H9 (cell line): ENCODE data around the gene CFAP410. TPM values are rescaled to one million over a fixed set of nuclear protein-coding genes. Genes with fewer than 3 reads are reported as not detected.

Experiments used
- DNase-seq: peaks from one replicate; pipeline ENCODE4 v3.0.0-alpha.2; 2017
- H2AFZ ChIP-seq: one replicate; pipeline ENCODE4 v1.6.1; 2013; ENCODE audit warnings: mild to moderate bottlenecking, low read length, control low read depth, moderate library complexity
- H2AK5ac ChIP-seq: 2 replicates; pipeline ENCODE4 v1.6.1; 2013; ENCODE audit warnings: low read length, control low read depth, mixed read lengths; ENCODE audit not compliant: insufficient read length
- H2BK120ac ChIP-seq: one replicate; pipeline ENCODE4 v1.6.1; 2013; ENCODE audit warnings: low read depth, mild to moderate bottlenecking, low read length, control low read depth, inconsistent platforms; ENCODE audit not compliant: poor library complexity, severe bottlenecking
- H2BK12ac ChIP-seq: 2 replicates; pipeline ENCODE4 v1.6.1; 2013; ENCODE audit warnings: low read length, control low read depth, mixed read lengths, low read depth; ENCODE audit not compliant: insufficient read length
- H2BK15ac ChIP-seq: 2 replicates; pipeline ENCODE4 v1.6.1; 2013; ENCODE audit warnings: low read depth, low read length, control low read depth
- H2BK20ac ChIP-seq: one replicate; pipeline ENCODE4 v1.6.1; 2013; ENCODE audit warnings: low read depth, mild to moderate bottlenecking, low read length, control low read depth, inconsistent platforms; ENCODE audit not compliant: poor library complexity, severe bottlenecking
- H2BK5ac ChIP-seq: 2 replicates; pipeline ENCODE4 v1.6.1; 2013; ENCODE audit warnings: low read length, control low read depth, mixed read lengths; ENCODE audit not compliant: insufficient read length
- H3K14ac ChIP-seq: 2 replicates; pipeline ENCODE4 v1.6.1; 2013; ENCODE audit warnings: low read length, control low read depth; ENCODE audit not compliant: insufficient read depth
- H3K18ac ChIP-seq: 2 replicates; pipeline ENCODE4 v1.6.1; 2013; ENCODE audit warnings: low read depth, mild to moderate bottlenecking, mixed read lengths, low read length, control low read depth; ENCODE audit not compliant: insufficient read length
- H3K23ac ChIP-seq: 2 replicates; pipeline ENCODE4 v1.6.1; 2013; ENCODE audit warnings: low read length, control low read depth, mixed read lengths, low read depth; ENCODE audit not compliant: insufficient read length
- H3K23me2 ChIP-seq: 2 replicates; pipeline ENCODE4 v1.6.1; 2013; ENCODE audit warnings: low read depth, mild to moderate bottlenecking, mixed read lengths, low read length, control low read depth; ENCODE audit not compliant: insufficient read length, poor library complexity, severe bottlenecking
- H3K27ac ChIP-seq: 2 replicates; pipeline ENCODE4 v1.5.1; 2013; ENCODE audit warnings: low read length, control low read depth, mixed read lengths, low read depth; ENCODE audit not compliant: insufficient read length
- H3K27me3 ChIP-seq: 2 replicates; pipeline ENCODE4 v1.6.1; 2013; ENCODE audit warnings: low read length, control low read depth, inconsistent platforms; ENCODE audit not compliant: insufficient read depth
- H3K4ac ChIP-seq: 2 replicates; pipeline ENCODE4 v1.6.1; 2013; ENCODE audit warnings: low read depth, mild to moderate bottlenecking, control low read depth, inconsistent platforms, low read length, moderate library complexity
- H3K4me1 ChIP-seq: 2 replicates; pipeline ENCODE4 v1.6.1; 2013; ENCODE audit warnings: low read length, control low read depth, inconsistent platforms; ENCODE audit not compliant: insufficient read depth
- H3K4me2 ChIP-seq: 2 replicates; pipeline ENCODE4 v1.6.1; 2013; ENCODE audit warnings: low read length, control low read depth, mixed read lengths; ENCODE audit not compliant: insufficient read length, insufficient read depth
- H3K56ac ChIP-seq: 2 replicates; pipeline ENCODE4 v1.6.1; 2013; ENCODE audit warnings: low read depth, mild to moderate bottlenecking, mixed read lengths, low read length, control low read depth; ENCODE audit not compliant: insufficient read length
- H3K79me1 ChIP-seq: 2 replicates; pipeline ENCODE4 v1.6.1; 2013; ENCODE audit warnings: low read depth, mild to moderate bottlenecking, moderate library complexity, low read length, control low read depth, inconsistent platforms; ENCODE audit not compliant: insufficient read depth, poor library complexity, severe bottlenecking
- H3K79me2 ChIP-seq: 2 replicates; pipeline ENCODE4 v1.6.1; 2013; ENCODE audit warnings: low read length, control low read depth, inconsistent platforms; ENCODE audit not compliant: insufficient read depth
- H3K9ac ChIP-seq: 2 replicates; pipeline ENCODE4 v1.6.1; 2013; ENCODE audit warnings: low read length, control low read depth, mixed read lengths; ENCODE audit not compliant: insufficient read length; ENCODE audit errors: extremely low read depth
- H3K9me3 ChIP-seq: one replicate; pipeline ENCODE4 v1.6.1; 2013; ENCODE audit warnings: low read depth, low read length, inconsistent platforms; ENCODE audit not compliant: control insufficient read depth
- H3T11ph ChIP-seq: one replicate; pipeline ENCODE4 v1.6.1; 2013; ENCODE audit warnings: mild to moderate bottlenecking, low read length, control low read depth, inconsistent platforms
- H4K20me1 ChIP-seq: one replicate; pipeline ENCODE4 v1.6.1; 2013; ENCODE audit not compliant: control insufficient read depth, insufficient read length, insufficient read depth
- H4K5ac ChIP-seq: 2 replicates; pipeline ENCODE4 v1.6.1; 2013; ENCODE audit warnings: low read depth, mild to moderate bottlenecking, mixed read lengths, low read length, control low read depth; ENCODE audit not compliant: insufficient read length
- H4K8ac ChIP-seq: replicated peaks from 2 replicates; pipeline ENCODE4 v1.6.1; 2013; ENCODE audit warnings: low read length, control low read depth, mixed read lengths, low read depth; ENCODE audit not compliant: insufficient read length
- H4K91ac ChIP-seq: 2 replicates; pipeline ENCODE4 v1.6.1; 2013; ENCODE audit warnings: low read depth, mild to moderate bottlenecking, moderate library complexity, mixed read lengths, low read length, control low read depth; ENCODE audit not compliant: insufficient read length
- H3K27ac Mint-ChIP-seq, 3 experiments: 2 replicates in 2 of 3; 3 replicates in 1 of 3; pipeline ENCODE4 v1.8.0; 2020 to 2021; ENCODE audit warnings: mixed read lengths in 3 of 3, mild to moderate bottlenecking in 1 of 3, moderate library complexity in 1 of 3
- H3K27me3 Mint-ChIP-seq: 2 replicates; pipeline ENCODE4 v1.8.0; 2021; ENCODE audit warnings: low read depth, mild to moderate bottlenecking, moderate library complexity, mixed read lengths
- H3K36me3 Mint-ChIP-seq, 3 experiments: 2 replicates in 2 of 3; 3 replicates in 1 of 3; pipeline ENCODE4 v1.8.0; 2020 to 2021; ENCODE audit warnings: low read depth in 3 of 3, mixed read lengths in 3 of 3; ENCODE audit not compliant: insufficient read depth in 1 of 3
- H3K4me1 Mint-ChIP-seq, 2 experiments: 2 replicates each; pipeline ENCODE4 v1.8.0; 2020; ENCODE audit warnings: mixed read lengths in 2 of 2
- H3K4me3 Mint-ChIP-seq, 2 experiments: 2 replicates in 1 of 2; 3 replicates in 1 of 2; pipeline ENCODE4 v1.8.0; 2020 to 2021; ENCODE audit warnings: mild to moderate bottlenecking in 2 of 2, mixed read lengths in 2 of 2, moderate library complexity in 1 of 2
- H3K9me3 Mint-ChIP-seq, 2 experiments: 2 replicates in 1 of 2; 3 replicates in 1 of 2; pipeline ENCODE4 v1.8.0; 2020; ENCODE audit warnings: mild to moderate bottlenecking in 2 of 2, mixed read lengths in 2 of 2, moderate library complexity in 1 of 2
- CTCF ChIP-seq: fragments of 200-600 bp; sonication (generic); conservative IDR thresholded peaks from 3 replicates; pipeline ENCODE4 v1.8.0; 2021; ENCODE audit warnings: antibody characterized with exemption, mild to moderate bottlenecking
- WGBS: extraction: QIAGEN DNeasy Blood & Tissue Kit; methylation state at CpG from one replicate; pipeline ENCODE4 v1.1.7; 2013; ENCODE audit warnings: missing lambda C conversion rate, low lambda C conversion rate, mixed read lengths; ENCODE audit not compliant: insufficient read length; ENCODE audit errors: extremely low coverage; 5-methylcytosine and 5-hydroxymethylcytosine counted together
- total RNA-seq: library from RNA; stranded (reverse); gene quantifications from 2 replicates; pipeline ENCODE4 v1.2.1, GENCODE V29; 2021

CFAP410 gene
- total RNA-seq, 1 experiment from 2014 or later = 17.0 TPM

- H3K27me3 Mint-ChIP-seq = peaks cover 11% of the 10 kb centered on the region
- Histone ChIP-seq H4K91ac (no peak overlapping the region), H3K79me1 (no peaks in the 10 kb centered on the region), H2BK15ac (no peak overlapping the region), H3K4ac (no peak overlapping the region), H3K27me3 (no peaks in the 10 kb centered on the region), H3K14ac (no peak overlapping the region), H3K18ac (no peak overlapping the region), H3K9ac (no peak overlapping the region), H4K5ac (no peak overlapping the region), H3K9me3 (no peaks in the 10 kb centered on the region), H3K4me2 (no peak overlapping the region), H2AK5ac (no peak overlapping the region), H3K79me2 (no peaks in the 10 kb centered on the region), H4K8ac (no peak overlapping the region), H3K4me1 (no peaks in the 10 kb centered on the region; the same call in 1 of the 2 replicates), H3K23ac (no peak overlapping the region), H4K20me1 (no peaks in the 10 kb centered on the region), H3T11ph (no peak overlapping the region), H2BK12ac (no peak overlapping the region), H2BK20ac (no peak overlapping the region), H2BK5ac (no peak overlapping the region), H3K27ac (no peak overlapping the region), H2BK120ac (no peak overlapping the region), H3K56ac (no peak overlapping the region), H3K23me2 (no peaks in the 10 kb centered on the region), H2AFZ (no peak overlapping the region)
- H3K36me3 Mint-ChIP-seq = no peaks in the 10 kb centered on the region
- H3K9me3 Mint-ChIP-seq = no peaks in the 10 kb centered on the region
- no CpG with 5 or more reads among the region's 9 CpGs for WGBS
- H3K4me3 Mint-ChIP-seq = no peak overlapping the region
- no peak for TF ChIP-seq CTCF
- H3K27ac Mint-ChIP-seq = no peak overlapping the region
- peaks cover 22 to 26% of the 10 kb centered on the region in 2 experiments for H3K4me1 Mint-ChIP-seq
- DNase-seq = no peak
These were observed 57.4 kb downstream of the CFAP410 start for GRCh38 chr21:44281801-44282200.
